Activated naive CD8-positive, alpha-beta T cell treated with anti-CD3 and anti-CD28 coated beads, Interleukin-2, amount 50 U/mL, for 24 hours (primary cell): ENCODE results near the gene ZRANB1.

Experiments used
- ATAC-seq: fragments of 150-1000 bp; cut with Tn5 transposase; one replicate; pipeline ENCODE4 v1.10.0; 2021
- DNase-seq: peaks from one replicate; pipeline ENCODE4 v3.0.0; 2021
- H3K27ac Mint-ChIP-seq: one replicate; pipeline ENCODE4 v1.8.0; 2021; ENCODE audit warnings: mild to moderate bottlenecking, mixed read lengths
- H3K27me3 Mint-ChIP-seq: one replicate; pipeline ENCODE4 v1.8.0; 2021; ENCODE audit warnings: mixed read lengths
- H3K36me3 Mint-ChIP-seq: one replicate; pipeline ENCODE4 v1.8.0; 2021; ENCODE audit warnings: low read depth, mixed read lengths
- H3K4me1 Mint-ChIP-seq: one replicate; pipeline ENCODE4 v1.8.0; 2021; ENCODE audit warnings: mixed read lengths
- H3K4me3 Mint-ChIP-seq: one replicate; pipeline ENCODE4 v1.8.0; 2021; ENCODE audit warnings: mild to moderate bottlenecking, moderate library complexity, mixed read lengths
- H3K9me3 Mint-ChIP-seq: one replicate; pipeline ENCODE4 v1.8.0; 2021; ENCODE audit warnings: mixed read lengths

Gene ZRANB1

DNA sequence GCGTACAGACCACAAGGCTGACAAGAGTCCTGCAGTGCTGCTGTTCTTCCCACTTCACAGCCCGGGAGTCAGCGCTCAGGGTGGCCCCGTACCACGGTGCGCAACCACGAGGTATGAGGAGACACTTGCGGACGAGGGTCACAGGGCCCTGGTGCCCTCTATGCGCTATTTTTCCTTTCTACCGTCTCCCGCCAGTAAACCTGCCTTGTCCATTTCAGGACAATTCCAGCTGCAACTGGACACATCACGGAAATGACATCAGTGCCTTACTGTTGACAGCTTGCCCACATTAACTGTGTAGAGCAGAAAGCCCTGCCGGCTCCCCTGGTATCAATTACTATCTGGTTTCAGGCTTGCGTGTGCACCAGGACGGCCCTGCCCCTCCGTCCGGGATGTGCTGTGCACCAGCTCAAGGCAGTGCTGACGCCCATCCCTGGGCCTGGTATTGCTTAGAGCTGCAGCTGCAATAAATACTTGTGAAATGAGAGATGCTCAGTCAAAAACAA lies 65.1 kb downstream of the ZRANB1 start:
- H3K36me3 Mint-ChIP-seq, result no peaks in the 10 kb centered on the region
- no peak for ATAC-seq
- H3K4me1 Mint-ChIP-seq, result no peaks in the 10 kb centered on the region
- no peaks in the 10 kb centered on the region for H3K27me3 Mint-ChIP-seq
- no peak overlapping the region for H3K27ac Mint-ChIP-seq
- no peak overlapping the region for H3K4me3 Mint-ChIP-seq
- no peak for DNase-seq
- no peaks in the 10 kb centered on the region for H3K9me3 Mint-ChIP-seq

DNA sequence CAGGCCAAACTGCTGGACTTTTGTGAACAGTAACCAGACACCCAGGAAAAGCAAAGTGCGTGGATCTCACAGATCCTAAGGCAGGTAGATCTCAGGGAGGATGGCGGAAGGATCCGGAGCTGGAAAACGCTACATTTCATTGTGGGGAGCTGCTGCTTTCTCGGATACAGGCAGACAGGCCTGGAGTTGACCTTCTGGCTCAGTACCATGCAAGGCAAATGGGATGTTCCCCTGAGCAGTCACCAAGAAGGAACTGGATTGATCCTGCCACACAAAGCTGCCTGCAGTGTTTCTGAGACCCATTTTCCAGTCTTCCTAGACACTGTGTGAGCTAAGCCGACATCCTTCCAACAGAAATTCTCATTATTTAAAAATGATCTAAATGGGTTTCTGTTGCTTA lies 65.5 kb downstream of the ZRANB1 start:
- no peaks in the 10 kb centered on the region for H3K27me3 Mint-ChIP-seq
- H3K36me3 Mint-ChIP-seq, result no peaks in the 10 kb centered on the region
- no peaks in the 10 kb centered on the region for H3K9me3 Mint-ChIP-seq
- no peaks in the 10 kb centered on the region for H3K4me1 Mint-ChIP-seq
- DNase-seq, result no peak
- no peak overlapping the region for H3K27ac Mint-ChIP-seq
- ATAC-seq, result no peak
- no peak overlapping the region for H3K4me3 Mint-ChIP-seq

DNA sequence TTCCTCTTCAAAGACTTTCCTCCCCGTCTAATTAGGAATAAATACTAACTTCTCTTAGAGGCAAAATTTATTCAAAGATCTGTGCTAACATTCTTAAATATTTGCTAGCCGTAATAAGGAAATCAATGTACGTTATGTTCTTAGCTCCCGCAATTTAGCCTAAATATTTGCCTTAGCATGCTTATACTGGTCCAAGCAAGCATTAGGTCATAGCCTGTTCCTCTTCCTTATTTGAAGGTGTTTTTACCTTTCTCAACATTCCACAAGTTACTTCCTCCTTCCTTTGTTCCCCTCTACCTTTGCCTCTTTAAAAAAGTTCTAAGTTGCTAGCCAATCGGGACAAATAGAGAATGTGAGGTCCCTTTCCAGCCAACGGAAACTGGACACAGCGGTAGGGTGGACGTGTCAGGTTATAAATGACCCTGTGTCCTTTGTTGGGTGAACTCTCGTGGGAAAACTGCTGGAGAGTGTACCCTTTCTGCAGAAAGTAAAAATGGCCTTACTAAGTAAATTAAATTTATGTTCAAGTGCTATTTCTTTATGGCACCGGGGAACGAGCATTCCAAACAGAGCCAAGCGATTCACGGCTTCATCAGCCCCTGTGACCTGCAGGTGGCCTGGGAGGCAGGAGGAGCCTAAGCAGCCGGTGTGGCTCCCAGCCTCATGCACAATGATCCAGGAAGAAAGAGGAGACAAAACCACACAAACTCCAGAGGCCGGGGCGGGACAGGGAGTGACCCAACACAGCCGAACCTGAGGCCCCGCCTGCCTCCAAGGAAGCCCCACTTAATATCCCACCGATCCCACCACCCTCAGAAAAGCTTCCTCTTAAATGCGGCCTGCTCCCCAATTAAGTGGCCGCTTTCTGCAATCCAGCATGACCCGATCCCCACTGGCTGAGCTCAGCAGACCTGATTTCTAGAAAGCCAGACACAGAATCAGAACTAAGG lies 67.0 kb downstream of the ZRANB1 start:
- Mint-ChIP-seq H3K4me1 (no peaks in the 10 kb centered on the region), H3K9me3 (no peaks in the 10 kb centered on the region), H3K4me3 (no peak overlapping the region), H3K27me3 (no peaks in the 10 kb centered on the region), H3K36me3 (no peaks in the 10 kb centered on the region), H3K27ac (no peak overlapping the region)
- DNase-seq (no peak), ATAC-seq (no peak)

DNA sequence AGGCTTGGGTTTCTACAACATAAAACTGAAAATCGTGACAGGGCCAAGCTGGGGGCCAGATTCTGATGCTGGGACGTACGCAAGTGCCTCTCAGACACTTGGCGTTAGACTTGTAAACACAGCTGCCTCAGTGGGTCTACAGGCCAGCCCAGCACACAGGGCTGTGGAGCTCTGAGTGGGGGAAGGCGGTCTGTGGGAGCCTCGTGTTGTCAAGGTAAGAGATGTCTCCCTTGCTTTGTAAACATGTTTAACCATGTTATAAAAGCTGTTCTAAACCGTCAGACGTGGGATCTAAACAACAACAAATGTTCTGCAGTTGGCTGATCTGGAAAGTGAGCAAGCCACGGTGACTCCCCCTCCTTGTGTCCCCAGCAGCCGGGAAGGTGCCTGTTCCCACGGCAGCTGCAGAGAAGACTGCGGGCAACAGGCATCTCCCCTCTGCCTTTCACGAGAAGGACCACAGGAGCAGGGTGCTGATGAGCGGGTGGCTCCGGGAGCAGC lies 67.8 kb downstream of the ZRANB1 start:
- no peaks in the 10 kb centered on the region for H3K27me3 Mint-ChIP-seq
- ATAC-seq (no peak), DNase-seq (no peak)
- H3K36me3 Mint-ChIP-seq, result no peaks in the 10 kb centered on the region
- no peaks in the 10 kb centered on the region for H3K4me1 Mint-ChIP-seq
- no peaks in the 10 kb centered on the region for H3K9me3 Mint-ChIP-seq
- no peak overlapping the region for H3K4me3 Mint-ChIP-seq
- H3K27ac Mint-ChIP-seq, result no peak overlapping the region

DNA sequence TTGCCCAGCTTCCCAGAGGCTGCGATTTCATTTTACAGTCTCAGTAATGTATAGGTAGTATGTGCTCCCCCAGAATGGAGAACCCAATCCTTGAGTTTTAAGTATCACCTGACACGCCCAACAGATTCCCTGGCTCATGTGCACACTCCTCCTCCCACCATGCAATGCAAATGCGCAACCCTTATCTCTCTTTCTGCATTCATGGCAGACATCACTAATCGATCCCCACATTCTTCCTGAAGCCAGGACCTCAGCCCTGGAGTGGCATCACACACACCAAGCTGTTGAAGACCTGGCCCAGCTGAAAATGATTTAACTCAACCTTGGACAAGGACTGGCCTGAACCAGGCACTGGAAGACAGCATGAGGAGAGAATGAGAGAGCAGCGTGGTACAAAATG lies 68.4 kb downstream of the ZRANB1 start:
- ATAC-seq, result no peak
- Mint-ChIP-seq H3K27me3 (no peaks in the 10 kb centered on the region), H3K9me3 (no peaks in the 10 kb centered on the region), H3K4me3 (no peak overlapping the region), H3K27ac (no peak overlapping the region), H3K36me3 (no peaks in the 10 kb centered on the region), H3K4me1 (no peaks in the 10 kb centered on the region)
- DNase-seq, result no peak

DNA sequence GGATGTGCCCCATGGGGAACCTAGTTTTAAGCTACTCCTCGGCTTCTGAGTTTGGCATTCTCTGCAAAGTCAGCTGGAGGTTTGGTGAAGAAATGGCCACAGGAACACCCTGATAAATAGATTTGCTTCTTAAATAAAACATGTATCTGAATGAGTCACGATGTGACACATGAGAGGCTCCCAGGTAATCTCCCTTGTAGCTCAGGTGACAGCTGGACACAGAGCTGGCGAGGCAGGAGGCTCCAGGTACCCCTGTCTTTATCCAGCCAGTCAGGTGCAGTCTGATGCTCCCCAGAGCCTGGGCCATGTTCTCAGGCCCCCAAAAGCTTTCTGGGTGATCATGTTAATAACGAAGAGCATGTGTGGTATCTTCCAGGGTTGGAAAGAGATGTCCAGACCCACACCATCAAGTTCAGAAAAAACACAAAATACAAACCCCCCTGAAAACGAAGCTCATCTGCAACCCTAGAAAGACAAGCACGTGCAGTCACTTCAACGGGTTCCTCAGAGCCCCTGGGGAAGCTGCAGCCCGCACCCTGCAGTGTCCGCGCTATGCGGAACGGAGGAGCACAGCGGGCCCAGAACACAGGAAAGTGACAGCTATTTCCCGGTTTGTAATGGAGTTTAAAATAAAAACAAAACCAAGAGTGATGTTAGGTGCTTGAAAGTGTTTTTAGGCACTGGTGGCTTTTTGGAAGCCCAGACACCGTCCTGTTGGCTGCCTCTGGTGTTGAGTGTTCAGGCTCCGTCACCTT lies 69.4 kb downstream of the ZRANB1 start:
- Mint-ChIP-seq H3K4me3 (no peak overlapping the region), H3K9me3 (no peaks in the 10 kb centered on the region), H3K27ac (no peak overlapping the region), H3K36me3 (no peaks in the 10 kb centered on the region), H3K4me1 (no peaks in the 10 kb centered on the region), H3K27me3 (no peaks in the 10 kb centered on the region)
- ATAC-seq (no peak), DNase-seq (no peak)

DNA sequence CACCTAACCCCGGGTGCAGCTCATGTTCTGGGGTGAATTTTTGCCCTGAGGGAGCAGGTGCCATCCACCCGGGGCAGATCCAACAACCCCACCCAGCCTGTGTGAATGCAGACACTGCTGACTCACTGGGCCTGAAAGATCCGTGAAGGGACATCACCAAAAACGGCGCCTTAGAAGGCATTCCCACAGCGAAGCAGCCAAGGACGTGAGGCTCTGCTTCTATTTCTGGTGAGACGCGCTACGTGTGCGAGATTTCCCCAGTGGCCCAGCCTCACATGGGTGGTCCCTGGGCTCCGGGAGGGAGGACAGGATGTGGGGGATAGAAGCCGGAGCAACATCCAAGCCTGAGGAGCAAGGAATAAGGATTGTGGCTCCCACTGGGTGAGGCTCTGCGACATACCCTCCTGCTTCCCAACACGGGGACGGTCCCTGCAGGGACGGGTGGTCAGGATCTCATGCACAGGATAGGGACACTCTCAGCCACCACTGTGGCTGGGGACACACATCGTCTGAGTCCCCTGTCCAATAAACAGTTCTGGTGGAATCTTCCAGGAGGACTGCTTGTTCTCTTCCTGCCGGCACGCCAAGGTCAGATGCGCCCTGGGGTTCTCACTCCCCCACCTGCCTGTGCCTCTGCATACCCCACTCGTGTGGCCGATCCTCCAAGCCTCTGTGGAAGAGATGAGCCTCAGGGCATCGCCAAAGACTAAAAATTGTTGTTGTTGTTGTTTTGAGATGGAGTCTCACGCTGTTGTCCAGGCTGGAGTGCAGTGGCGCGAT lies 70.2 kb downstream of the ZRANB1 start:
- ATAC-seq, result no peak
- Mint-ChIP-seq H3K27me3 (no peaks in the 10 kb centered on the region), H3K36me3 (no peaks in the 10 kb centered on the region), H3K9me3 (no peaks in the 10 kb centered on the region), H3K4me1 (no peaks in the 10 kb centered on the region), H3K27ac (no peak overlapping the region), H3K4me3 (no peak overlapping the region)
- no peak for DNase-seq

DNA sequence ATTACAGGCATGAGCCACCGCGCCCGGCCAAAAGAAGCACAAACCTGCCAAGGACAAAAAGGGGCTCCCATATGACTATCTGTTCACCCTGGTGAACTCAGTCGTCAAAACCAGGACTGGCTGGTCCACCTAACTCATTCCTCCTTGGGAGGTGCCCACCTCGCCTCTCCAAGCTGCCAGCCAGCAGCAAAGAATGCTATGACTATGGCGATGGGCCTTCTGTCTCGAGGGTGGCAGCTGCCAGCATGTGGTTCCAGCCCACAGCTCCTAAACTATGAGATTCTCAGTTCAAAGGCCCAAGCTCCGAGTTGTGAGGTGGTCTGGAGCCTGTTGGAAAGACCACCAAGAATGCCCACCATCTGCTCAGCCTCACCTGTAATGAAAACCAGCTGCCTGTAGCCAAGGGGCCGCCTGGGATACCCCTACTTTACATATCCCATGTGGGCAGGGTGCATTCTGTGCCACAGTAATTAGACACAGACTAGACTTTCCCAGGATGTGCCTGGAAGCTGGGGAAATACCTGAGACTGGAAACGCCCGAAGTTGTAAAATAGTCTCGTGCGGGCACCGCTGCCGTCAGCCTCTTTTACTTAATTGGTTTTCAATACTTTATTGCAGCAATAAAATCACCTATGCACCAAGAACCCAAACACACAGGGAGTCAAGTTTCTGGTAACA lies 71.1 kb downstream of the ZRANB1 start:
- Mint-ChIP-seq H3K4me3 (no peak overlapping the region), H3K27ac (no peak overlapping the region), H3K4me1 (no peaks in the 10 kb centered on the region), H3K36me3 (no peaks in the 10 kb centered on the region), H3K9me3 (no peaks in the 10 kb centered on the region), H3K27me3 (no peaks in the 10 kb centered on the region)
- no peak for DNase-seq
- no peak for ATAC-seq

DNA sequence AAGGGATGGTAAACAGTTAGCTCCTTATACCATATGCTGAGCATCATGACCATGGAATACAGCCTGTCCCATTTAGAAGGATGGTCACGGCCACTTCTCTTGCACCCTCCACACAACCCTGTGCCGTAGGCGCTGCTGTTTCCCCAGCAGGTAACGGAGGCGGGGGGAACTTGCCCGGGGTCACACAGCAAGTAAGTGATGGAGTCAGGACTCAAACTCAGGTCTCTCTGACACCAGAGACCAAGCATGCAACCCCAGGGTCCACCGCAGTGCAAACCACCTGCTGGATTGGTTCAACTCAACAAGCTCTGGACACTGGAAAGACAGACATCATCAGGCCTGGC lies 71.6 kb downstream of the ZRANB1 start:
- Mint-ChIP-seq H3K27me3 (no peaks in the 10 kb centered on the region), H3K4me3 (no peak overlapping the region), H3K27ac (no peak overlapping the region), H3K4me1 (no peaks in the 10 kb centered on the region), H3K9me3 (no peaks in the 10 kb centered on the region), H3K36me3 (no peaks in the 10 kb centered on the region)
- no peak for DNase-seq
- no peak for ATAC-seq

DNA sequence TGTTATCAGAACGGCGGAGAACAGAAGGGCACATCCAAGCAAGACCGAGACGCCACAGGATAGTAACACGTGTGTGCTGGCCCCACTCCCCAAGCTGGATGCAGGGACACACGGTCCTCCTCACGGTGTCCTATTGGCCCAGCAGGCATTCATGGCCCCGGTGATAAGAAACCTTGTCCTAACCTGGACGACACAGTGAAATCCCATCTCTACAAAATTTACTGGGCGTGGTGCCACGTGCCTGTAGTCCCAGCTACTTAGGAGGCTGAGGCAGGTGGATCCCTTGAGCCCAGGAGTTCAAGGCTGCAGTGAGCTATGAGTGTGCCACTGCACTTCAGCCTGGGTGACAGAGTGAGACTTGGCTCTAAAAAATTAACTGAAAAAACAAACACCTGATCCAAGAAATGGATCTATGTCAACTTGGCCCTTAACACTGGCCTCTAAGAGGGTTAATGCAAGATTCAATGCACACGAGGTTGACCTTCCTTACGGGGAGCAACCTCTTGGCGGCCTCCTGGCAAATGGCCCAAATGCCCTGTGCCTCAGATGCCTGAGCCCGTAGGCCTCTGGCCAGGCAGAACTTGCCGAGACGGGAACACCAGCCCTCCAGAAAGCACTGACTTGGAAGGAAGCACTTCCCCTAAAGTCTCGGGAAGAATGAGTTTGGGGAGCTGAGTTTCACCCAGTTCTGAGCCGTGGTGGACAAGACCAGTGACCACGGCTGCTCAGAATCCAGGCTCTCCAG lies 72.3 kb downstream of the ZRANB1 start:
- Mint-ChIP-seq H3K4me1 (no peaks in the 10 kb centered on the region), H3K4me3 (no peak overlapping the region), H3K27ac (no peak overlapping the region), H3K9me3 (no peaks in the 10 kb centered on the region), H3K27me3 (no peaks in the 10 kb centered on the region), H3K36me3 (no peaks in the 10 kb centered on the region)
- no peak for ATAC-seq
- DNase-seq, result no peak

DNA sequence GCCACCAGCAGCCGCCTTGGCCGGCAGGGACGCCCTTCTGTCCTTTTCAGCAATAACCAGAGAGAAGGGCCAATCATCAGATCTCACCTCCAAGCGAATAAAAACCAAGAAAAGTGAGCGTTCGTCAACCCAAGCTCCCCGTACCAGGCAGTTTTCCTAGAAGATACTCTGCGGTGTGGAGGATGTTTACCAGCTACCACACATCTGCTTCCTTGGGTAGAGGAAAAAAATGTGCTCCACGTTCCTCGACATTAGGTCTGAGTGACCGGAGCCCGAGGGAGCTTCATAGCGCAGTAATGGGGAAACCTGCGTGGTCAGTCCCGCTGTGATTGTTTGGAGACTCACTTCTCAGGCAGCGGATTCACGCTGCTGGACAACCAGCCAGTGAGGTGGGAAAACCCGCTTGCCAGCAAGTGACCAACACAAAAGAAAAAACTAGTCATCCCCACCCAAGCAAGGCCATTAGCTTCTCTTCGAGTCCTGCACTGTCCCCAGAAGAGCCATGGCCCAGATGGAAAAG lies 73.0 kb downstream of the ZRANB1 start:
- Mint-ChIP-seq H3K9me3 (no peaks in the 10 kb centered on the region), H3K4me3 (no peak overlapping the region), H3K4me1 (no peaks in the 10 kb centered on the region), H3K27me3 (no peaks in the 10 kb centered on the region), H3K36me3 (no peaks in the 10 kb centered on the region), H3K27ac (no peak overlapping the region)
- ATAC-seq (no peak), DNase-seq (no peak)

DNA sequence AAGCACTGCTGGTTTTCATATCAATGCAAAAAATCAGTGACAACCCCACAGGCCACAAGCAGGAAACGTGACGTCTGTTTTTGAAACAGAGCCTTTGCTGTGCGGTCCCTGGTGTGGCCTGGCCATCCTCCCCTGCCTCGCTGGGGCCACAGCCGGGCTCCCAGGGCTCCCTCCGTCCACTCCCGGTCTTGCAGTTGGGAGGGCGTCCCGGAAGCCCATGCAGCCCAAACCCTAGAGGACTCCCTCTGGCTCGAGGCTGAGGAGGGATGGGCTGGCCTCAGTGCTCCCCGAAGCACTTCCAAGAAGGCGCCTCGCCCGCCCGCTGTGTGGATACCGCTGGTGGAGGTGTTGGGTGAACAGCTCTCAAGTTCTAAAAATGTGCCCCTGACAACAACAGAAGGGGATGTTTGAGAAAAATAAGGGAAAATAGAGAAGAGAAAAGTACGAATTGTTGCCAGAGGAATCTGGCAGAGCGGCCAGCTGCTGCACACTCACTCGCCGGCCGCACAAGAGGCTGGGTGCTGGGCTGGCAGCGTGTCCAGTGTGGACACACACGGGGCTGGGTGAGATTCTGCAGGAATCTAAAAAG lies 73.5 kb downstream of the ZRANB1 start:
- Mint-ChIP-seq H3K36me3 (no peaks in the 10 kb centered on the region), H3K4me3 (no peak overlapping the region)

DNA sequence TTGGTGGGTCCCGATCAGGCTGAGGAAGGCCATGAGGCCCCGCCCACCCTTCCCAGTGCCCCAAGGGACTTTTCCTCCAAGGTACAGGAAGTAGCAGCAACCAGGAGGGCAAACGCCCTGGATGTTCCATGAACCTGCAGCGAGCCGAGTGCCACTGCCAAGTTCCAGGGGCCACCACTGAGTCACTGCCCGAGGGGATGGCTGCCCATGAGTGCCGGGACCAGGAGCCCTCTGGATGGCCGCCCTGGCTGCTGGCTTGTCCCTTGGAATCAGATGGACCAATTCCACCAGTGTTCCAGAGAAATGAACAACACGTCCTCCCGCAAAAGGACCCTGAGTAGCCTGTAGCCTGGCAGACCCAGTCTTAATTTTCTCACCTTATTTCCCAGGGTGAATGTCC lies 74.2 kb downstream of the ZRANB1 start:
- Mint-ChIP-seq H3K9me3 (no peaks in the 10 kb centered on the region), H3K36me3 (no peaks in the 10 kb centered on the region), H3K27ac (no peak overlapping the region), H3K4me1 (no peaks in the 10 kb centered on the region), H3K27me3 (no peaks in the 10 kb centered on the region), H3K4me3 (no peak overlapping the region)
- ATAC-seq (no peak), DNase-seq (no peak)

More for the DNA sequence above, 73.5 kb downstream of the ZRANB1 start:
- ATAC-seq (no peak), DNase-seq (no peak)
- Mint-ChIP-seq H3K27ac (no peak overlapping the region), H3K27me3 (no peaks in the 10 kb centered on the region), H3K4me1 (no peaks in the 10 kb centered on the region), H3K9me3 (no peaks in the 10 kb centered on the region)
